Activated CD4-positive, CD25-positive, alpha-beta regulatory T cell (primary cell): ENCODE measurements around the gene EHMT1.
A peak's percentile ranks its signal among the peaks of the same experiment; 100 is the strongest.

ENCODE experiments used
- DNase-seq, 4 experiments: peaks; one replicate each; lab custom pipeline; 2025; lab: John Stamatoyannopoulos, UW

Gene EHMT1

GRCh38 chr9:137618105-137619067, at the start of gene EHMT1:
TSS of gene EHMT1 (plus strand) at chr9:137619005. CDS start at chr9:137619029, 24 bp downstream.
- DNase-seq: peak; percentile 80 to 87 (median 84)

DNA sequence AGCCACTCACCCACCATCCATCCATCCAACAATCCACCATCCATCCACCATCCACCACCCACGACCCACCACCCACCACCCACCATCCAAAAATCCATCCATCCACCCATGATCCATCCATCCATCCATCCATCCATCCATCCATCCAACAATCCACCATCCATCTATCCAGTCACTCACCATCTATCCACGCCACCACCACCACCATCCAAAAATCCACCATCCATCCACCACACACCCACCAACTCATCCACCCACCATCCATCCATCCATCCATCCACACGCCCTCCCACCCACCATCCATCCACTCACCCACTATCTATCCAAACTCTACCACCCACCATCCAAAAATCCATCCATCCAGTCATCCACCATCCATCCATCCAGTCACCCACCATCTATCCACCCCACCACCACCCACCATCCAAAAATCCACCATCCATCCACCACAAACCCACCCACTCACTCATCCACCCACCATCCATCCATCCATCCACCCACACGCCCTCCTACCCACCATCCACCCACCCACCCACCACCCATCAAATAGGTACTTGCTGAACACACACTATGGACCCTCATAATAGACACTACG, 49.1 kb upstream of the EHMT1 start:
- DNase-seq: no peak

DNA sequence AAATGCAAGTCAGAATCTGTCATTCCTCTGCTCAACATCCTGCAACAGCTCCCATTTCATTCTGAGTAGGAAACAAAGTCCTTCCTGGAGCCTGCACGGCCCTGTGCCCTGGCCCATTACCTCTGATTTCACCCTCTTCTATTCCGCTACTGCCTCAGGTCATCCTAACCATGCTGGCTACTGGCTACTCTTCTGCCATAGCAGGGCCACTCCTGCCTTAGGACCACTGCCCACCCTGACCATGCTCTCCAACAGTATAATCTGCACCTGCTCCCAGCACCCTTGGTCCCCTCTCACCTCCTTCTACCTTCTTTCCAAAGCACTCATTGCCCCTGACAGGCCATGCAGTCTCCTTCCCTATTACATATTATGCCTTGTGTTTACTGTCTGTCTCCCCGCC, 48.2 kb upstream of the EHMT1 start:
- no peak for DNase-seq

- DNase-seq: no peak
Observed at GRCh38 chr9:137574192-137574591, 44.6 kb upstream of the EHMT1 start.

DNA sequence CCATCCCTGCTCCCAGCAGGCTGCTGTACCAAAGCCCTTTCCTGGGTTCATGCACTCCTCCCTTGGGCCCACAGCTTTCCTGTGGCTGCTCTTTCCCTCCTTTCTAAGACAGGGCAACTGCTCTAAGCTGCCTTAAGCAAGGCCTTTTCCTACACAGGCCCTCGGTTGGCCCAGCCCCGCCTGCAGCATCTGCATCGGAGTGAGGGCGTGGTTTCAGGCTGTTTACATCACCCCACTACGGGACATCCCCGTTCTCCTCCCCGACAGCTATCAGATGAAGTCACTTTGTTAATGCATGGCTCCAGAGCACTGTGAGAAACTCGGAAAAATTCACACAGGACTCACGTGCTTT, 43.5 kb upstream of the EHMT1 start:
- DNase-seq: no peak

DNA sequence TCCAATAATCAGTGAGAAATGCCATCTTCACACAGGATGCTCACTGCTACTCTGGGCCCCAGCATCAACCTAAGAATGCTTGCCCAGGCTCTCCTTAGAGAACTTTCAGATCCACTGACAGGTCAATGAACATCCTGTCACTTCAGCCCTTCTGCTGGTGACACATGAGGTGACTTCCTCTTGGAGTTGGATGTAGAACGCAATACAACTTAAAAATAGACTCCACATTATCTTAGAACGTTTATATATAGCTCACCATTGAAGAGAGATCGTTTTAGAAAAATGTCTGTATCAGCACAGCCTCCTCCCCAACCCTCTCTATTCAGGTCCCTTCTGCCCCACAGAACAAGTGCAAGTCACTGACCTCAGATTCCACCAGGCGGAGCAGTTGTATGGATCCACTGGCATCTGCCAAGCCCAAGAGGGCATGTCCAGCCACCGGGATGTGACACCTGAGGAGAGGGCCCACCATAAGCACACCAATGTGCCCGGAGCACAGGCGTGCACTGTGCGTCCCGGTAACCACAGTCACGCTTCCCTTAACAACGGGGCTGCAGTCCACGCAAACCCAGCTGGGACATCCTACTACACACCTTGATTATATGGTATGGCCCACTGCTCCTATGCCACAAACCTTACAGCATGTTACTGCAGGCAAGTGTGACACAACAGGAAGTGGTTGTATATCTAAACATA, 42.9 kb upstream of the EHMT1 start:
- no peak for DNase-seq

DNA sequence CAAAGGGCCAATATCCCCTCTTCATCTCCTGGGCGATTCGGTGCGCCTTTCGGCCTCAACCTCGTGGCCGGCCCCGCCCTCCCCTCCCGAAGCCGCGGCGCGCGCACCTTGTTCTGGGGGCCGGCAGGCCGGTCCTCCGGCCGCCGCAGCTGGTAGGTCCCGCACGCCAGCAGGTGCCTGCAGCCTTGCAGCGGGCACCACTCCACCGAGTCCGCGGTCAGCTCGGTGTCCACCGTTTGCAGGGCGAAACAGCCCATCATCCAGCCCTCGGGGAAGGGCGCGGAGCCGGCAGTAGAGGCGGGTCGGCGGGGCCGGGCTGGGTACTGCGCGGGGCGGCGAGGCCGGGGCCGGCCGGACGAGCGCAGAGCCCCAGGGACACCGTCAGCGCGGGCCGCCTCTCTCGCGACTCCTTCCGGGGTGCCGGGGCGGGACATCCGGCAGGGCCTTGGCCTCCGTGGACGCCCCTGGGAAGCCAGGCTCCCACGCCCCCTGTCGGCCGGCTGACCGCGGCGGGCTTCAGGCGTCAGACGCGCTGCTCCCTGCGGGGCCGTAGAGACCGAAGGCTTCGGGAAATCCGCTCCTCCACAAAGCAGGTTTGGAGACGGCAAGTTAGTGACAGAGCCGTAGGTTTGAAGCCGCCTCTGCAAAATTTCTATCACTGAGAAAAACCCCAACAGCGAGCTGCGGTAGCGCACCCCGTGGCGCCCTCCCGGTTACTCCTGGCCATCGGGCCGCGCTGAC, 40.1 kb upstream of the EHMT1 start, which contains the start of gene DPH7:
TSS of gene DPH7 (minus strand) at position 408 of the 741 bp plus-strand sequence. CDS start at position 260, 148 bp downstream.
- peak; percentile 97 to 98 (median 98) for DNase-seq

- no peak for DNase-seq
Observed at GRCh38 chr9:137579259-137579604, 39.6 kb upstream of the EHMT1 start.

- DNase-seq: no peak
Observed at GRCh38 chr9:137580209-137580953, 38.4 kb upstream of the EHMT1 start.

- no peak for DNase-seq
Observed at GRCh38 chr9:137580954-137581322, 37.9 kb upstream of the EHMT1 start.

DNA sequence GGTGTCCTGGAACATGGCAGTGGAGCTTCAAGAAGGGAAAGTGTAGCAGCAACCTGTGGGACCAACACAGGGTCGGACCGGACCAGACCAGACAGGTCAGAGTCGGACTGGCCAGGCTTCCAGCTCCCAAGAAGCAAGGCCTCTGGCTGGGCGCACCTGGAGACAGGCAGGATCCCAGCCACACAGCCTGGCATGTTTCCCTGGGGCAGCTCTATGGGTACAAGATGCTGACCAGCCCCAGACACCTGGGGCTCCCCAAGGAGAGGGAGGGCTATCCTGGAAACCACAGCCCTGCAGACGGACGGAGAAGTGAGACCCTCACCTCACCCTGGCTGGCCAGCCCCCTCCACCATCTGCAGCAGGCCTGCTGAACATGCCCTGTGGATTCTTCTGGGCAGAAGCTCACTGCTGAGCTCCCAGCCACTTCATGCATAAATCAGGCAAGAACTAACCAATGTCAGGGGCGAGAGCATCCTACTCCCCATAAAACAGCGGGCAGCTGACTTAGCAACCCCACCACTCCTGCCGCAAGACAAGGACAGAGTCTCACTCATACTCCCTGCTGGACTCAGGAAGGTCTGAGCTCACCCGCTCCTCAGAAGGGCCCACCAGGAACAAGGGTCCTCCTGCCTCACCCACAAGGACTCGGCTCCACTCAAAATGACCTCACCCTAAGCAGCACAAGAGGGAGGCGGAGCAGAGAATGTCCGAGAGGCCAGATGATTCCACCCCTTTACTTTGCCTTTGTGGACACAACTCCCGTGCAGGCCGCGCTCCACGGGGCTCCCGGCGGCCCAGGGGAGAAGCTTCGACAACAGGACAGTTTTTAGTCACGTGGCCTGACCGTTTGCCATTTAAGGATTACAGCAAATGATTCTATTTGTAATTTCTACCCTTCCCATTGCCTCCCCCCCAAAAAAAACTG, 37.2 kb upstream of the EHMT1 start:
- no peak for DNase-seq

DNA sequence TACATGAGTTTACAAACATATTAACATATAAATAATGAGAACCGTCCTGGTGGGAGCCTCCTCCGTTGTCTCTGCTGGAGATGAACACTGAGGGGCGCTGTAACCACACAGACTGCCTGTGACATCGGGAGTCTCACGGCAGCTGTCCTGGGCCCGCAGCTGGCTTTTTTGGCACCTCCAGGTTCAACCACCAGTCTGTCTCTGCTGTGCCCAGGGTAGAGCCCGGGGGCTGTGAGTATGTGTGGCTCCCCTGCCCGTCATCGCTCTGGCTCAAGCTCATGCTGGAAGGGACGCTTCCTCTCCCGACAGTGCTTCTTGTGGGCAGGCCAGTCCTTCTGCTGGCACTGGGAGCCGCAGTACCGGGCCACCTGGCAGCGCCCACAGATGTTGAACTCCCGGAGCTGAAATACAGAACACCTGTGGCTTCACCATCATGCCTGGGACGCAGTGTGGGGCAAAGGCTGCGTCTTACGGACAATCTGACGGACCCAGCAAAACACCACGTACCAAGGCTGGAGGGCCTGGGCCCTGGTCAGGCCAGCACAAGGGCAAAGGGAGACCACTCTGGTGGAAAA, 36.4 kb upstream of the EHMT1 start:
- DNase-seq: no peak

- DNase-seq: no peak
Observed at GRCh38 chr9:137583347-137583746, 35.5 kb upstream of the EHMT1 start.

GRCh38 chr9:137583957-137584356, 34.8 kb upstream of the EHMT1 start:
- DNase-seq: no peak

GRCh38 chr9:137586854-137587253, 32.0 kb upstream of the EHMT1 start:
- DNase-seq: no peak

DNA sequence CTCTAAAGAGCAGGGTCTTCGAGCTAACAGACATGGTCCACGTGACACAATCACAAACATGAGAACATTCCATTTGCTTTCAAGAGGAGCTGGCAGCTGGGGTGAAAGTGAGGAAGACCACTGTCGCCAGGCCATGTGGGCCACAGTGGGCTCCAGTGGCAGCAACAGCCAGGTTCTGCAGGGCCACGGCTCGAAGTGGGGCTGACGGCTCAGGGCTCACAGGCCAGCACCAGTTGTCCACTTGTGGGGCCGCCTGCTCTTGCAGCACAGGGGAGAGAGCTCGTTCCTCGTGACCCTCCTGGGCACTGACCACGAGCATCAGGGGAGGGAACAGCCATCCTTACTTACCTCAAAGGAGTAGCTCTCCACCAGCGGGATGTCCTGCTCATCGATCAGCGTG, 30.5 kb upstream of the EHMT1 start:
- DNase-seq: no peak

DNA sequence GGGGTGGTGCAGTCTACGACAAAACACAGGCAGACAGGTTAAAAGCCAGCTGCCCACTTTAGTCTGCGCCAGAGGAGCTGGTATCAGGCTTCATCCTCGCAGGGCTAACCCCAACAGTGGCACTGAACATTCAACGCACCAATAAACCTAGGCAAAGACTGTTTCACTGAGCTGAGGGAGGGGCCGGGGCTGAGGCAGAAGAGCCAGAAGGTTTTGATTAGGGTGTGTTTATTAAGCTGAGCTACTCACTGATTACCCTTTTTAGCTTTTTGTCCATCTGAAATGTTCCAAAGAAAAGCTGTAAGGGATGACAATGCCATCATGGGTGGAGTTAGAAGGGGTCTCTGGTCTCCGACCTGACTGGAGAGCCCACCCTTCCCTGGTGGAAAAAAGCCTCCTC, 29.9 kb upstream of the EHMT1 start:
- no peak for DNase-seq

DNA sequence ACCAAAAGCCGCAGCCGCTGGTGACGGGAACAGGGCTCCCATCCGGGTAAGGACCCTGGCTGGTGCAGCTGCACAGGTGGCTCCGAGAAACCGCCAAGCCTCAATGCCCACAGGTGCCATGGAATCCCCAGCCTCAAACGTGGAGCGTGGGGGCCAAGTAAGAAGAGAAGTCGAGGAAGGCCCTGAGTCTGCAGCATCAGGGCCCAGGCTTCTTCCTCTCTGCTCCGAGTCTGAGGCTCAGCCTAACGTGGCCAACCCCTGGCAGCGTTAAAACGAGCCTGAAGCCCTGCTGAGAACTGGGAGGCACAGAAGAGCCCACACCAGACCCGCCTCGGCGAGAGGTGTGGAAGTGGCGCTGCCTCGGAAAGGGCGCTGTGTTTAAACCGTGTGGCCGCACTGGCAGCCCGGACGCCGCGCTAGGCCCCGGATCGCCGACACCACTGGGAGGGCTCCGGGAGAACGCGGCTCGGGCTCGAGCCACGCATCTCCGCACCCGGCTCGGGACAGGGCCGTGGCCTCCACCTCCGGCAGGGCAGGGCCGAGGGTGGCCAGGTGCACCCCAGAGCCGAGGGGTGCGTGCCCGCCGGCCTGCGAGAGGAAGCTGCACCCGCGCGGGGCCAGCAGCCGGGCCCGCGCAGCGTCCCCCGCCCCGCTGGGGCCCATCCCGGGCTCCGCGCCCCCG, 29.2 kb upstream of the EHMT1 start:
- DNase-seq: no peak

- no peak for DNase-seq
Observed at GRCh38 chr9:137590123-137590468, 28.7 kb upstream of the EHMT1 start.
